C4-2B (cell line): ENCODE measurements around the gene CSGALNACT2.

Experiments used
- CTCF ChIP-seq: fragments of 450-650 bp; conservative IDR thresholded peaks from 2 replicates; pipeline ENCODE4 v1.5.1; 2017; ENCODE audit warnings: mild to moderate bottlenecking
- ZFX ChIP-seq: fragments of 450-650 bp; IDR thresholded peaks from 2 replicates; pipeline ENCODE4 v1.6.1; 2017

- no peak for TF ChIP-seq CTCF
- TF ChIP-seq ZFX, result no peak
These were observed 32.4 kb upstream of the CSGALNACT2 start for GRCh38 chr10:43105956-43106229.
